NCI-H82 treated with DMSO at 0.1 percent for 48 hours (cell line): ENCODE measurements around the gene TGFBRAP1.
"Not testable (repeated sequence)": the region's sequence is repeated elsewhere in the genome, so short reads cannot be mapped to it uniquely, and the experiment has no call there.

Source experiments
- DNase-seq: peaks from one replicate; lab custom pipeline; 2025; ENCODE audit not compliant: unreplicated experiment; lab: John Stamatoyannopoulos, UW

The TGFBRAP1 gene

DNA sequence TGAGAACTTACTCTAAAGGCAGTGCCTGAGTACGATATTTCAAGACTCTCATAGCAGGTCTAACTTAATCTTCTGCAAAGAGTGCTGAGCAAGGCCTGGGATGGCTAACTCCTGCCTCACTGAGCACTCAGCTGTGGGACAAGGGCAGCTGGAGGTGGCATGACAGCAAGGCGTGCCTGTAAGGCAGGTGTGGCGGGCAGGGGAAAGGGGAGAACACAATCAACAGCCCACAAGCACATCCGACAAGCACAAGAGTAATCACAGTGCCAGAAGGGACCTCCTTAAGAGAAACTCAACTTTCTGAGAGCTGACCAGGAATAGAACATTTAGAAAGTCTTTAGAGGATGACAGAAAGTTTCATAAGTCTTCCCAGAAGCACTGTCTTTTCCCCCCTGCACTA, 46.0 kb downstream of the TGFBRAP1 start:
- DNase-seq = no peak

DNA sequence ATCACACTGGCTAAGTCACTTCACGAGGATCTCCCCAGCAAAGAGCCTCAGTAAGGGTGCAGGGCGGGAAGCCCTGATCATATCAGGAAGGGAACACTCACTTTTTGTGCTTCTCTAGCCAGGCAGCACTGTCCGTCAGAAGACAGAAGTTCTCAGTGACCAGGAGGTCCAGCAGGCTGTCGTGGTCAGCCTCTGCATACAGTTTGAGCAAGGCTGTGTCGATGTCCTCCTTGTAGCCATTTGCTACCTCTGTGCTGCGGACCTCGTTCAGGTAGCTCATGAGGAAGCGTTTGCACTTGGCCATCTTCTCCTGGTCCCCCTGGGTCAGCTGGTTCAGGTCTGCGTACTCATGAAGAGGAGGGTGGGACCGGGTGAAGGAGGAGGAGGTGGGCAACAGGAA, 49.3 kb downstream of the TGFBRAP1 start:
- DNase-seq = no peak

DNA sequence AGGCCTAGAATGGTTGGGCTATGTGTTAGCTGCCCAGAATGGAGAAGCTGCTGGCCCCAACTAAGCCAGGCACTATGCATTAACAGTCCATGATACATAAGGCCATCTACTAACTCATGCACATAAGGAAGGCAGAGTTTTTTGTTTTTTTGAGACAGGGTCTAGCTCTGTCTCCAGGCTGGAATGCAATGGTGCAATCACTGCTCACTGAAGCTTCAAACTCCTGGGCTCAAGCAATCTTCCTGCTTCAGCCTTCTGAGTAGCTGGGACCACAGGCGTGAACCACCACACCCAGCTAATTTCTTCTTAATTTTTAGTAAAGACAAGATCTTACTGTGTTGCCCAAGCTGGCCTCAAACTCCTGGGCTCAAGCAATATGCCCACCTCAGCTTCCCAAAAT, 50.4 kb downstream of the TGFBRAP1 start:
- DNase-seq = no peak

DNA sequence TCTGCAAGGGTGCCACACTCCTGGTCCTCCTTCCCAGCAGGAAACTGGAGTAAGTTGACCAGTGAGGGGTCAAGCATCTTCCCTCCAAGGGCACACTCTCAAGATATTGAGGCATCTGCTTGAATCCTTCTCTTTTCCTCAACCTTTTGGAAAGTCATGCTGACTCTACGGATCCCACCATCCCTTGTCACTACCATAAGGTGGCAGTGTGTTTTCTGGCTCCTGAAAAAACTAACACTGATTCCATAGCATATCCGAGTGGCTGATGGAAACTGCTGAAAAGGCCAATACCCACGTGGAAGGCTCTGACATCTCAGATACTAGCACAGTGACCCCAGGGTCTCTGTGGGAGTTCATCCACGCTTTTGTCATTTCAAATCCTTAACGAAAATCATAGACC, 50.9 kb downstream of the TGFBRAP1 start:
- no peak for DNase-seq

DNA sequence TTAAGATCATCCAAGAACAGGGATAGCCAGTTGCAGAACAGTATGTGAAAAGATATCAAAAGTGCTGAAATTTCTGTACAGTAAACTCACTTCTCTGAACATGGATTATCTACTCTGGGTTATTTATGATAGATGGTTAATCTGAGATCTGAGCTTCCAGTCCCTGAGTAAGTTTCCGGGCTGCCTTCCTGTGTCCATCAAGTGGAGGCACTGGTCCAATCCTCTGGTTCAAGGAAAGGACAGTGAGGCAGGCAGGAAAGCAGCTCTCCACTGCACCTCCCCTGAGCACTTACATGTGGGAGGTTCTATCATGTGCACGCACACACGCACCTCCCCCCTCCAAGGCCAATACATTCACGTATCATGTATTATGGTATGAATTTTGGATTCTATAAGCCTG, 55.5 kb downstream of the TGFBRAP1 start:
- DNase-seq = no peak

DNA sequence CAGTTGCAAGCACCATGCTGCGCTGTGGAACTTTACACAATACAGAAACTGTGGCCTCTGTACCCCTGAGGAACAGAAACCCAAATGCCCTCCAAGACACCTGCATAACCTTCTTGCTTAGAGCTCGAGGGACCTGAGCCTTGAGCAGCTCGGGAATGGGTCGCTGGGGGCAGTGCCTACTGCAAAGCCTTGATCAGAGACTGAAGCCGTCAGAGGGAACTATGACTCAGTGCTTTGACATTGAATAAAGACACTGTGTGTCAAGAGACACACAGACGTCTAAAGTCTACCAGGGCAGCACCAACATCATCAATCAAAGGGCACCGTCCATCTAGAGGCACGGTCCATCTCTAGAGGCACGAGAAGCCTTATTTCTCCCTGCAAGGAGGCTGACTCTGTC, 57.4 kb downstream of the TGFBRAP1 start:
- no peak for DNase-seq

DNA sequence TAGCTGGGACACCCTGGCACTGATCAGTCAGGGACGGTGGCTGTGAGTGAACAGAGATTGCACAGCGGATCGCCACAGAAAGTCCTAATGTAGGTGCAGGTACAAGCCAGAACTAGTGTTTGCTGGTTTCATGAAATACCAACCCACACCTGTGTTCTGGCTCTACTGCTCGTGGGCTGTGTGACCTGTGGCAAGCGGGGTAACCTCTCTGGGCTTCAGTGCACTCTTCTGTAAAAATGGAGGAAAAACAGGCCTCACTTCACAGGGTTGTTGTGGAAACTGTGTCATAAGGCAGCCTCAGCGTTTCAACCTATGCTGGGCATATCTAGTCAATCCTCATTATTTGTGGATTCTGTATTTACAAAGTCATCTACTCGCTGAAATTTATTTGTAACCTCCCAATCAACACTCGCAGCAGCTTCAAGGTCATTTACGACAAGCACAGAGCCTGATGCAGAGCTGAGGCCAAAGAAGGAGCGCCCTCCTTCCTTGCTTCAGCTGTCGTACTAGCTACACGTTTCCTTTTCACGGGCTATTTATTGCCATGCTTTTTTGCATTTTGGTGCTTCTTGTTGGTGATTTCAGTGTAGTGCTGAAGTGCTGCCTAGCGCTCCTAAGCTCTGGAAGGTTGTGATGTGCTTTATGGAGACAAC, 58.0 kb downstream of the TGFBRAP1 start:
- no peak for DNase-seq

DNA sequence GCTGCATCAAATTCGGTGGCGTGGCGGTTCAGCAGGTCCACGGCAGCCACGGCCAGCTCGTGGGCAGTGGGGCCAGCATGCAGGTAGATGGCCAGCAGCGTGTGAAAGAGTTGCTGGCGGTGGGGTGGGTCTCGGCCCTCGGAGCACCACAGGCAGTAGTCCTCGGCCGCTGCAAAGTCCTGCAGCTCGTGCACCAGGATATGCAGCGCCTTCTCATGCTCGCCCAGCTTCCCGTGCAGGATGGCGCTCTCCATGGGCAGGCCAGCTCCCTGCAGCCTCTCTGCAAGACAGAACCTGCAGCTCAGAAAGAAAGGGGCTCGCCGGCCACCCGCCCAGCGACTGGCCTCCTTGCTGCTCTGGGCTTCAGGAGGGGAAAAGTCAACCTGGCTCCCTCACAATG, 60.1 kb downstream of the TGFBRAP1 start:
- DNase-seq = no peak

DNA sequence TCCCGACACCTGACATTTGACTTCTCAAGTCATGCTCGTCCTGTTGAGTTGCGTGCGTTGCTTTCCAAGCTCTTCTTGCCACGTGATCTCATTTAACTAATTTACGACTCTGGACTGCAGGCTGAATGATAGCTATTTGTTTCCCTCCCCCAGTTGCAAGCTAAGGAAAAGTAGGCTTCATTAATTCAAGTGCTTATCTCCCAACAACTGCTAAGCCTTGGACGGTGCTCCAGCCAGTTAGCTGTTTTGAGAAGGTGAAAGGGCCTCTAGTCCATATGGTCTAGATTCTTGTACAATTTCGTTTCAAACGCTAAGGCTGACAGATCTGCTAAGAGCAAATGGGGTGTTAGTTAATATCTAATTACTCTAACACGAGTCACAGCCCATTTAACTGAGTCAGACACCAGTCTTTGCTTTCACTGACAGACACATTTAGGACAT, 66.9 kb downstream of the TGFBRAP1 start:
- DNase-seq = peak; percentile 84

DNA sequence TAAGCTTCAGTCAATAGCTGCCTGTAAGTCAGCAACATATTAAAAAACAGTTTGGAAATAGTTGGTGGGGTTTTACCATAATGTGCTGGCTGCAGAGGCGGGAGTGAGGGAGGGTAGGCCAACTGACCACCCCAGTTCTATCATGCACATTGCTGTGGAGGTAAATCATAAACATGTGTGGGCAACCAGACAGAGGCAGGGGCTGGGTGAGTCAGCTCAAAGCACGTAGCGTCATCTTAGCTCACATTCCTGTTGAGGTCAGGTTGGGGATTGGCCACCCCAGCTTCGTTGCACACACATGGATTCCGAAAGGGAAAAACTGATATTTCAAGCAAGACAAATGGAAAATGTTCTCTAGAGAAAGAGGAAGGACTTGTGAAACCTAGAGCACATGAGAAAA, 68.5 kb downstream of the TGFBRAP1 start:
- DNase-seq = no peak

DNA sequence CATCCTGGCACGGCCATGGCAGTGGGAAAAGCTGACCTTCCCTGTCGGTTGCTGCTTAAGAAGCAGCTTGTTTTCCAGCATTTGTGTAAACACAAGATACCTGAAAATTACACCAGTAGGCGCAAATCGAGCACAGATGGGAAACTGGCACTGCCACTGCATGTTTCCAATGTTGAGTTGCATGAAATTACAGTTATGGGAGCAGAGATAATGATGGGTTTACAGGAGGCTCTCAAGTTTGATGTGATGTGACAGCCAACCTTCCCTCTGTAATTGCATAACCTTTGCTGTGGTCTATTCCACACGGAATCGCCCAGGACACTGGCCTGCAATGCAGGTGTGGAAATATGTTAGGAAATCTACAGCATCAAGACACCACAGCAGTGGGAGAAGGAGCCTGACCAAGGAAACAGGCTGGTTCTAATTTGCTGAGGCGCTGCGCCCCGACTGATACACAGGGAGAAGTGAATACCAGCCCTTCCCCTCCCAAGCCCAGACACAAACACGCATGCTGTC, 70.6 kb downstream of the TGFBRAP1 start:
- DNase-seq = no peak

DNA sequence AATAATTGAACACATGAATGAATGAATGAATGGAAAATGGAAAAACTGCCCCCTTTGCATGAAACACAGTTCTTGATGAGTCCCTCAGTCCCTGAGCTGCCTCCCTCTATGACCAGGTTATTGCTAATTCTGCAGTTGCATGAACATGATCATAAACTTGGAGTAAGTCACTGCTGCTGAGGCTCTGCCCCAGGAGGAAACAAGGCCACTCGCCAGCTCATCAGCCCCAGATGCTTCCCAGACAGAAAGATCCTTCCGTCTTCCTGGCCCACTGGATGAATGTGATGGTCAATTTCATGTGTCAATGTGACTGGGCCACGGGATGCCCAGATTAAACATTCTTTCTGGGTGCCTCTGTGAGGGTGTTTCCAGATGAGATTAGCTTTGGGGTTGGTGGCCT, 71.6 kb downstream of the TGFBRAP1 start:
- no peak for DNase-seq

DNA sequence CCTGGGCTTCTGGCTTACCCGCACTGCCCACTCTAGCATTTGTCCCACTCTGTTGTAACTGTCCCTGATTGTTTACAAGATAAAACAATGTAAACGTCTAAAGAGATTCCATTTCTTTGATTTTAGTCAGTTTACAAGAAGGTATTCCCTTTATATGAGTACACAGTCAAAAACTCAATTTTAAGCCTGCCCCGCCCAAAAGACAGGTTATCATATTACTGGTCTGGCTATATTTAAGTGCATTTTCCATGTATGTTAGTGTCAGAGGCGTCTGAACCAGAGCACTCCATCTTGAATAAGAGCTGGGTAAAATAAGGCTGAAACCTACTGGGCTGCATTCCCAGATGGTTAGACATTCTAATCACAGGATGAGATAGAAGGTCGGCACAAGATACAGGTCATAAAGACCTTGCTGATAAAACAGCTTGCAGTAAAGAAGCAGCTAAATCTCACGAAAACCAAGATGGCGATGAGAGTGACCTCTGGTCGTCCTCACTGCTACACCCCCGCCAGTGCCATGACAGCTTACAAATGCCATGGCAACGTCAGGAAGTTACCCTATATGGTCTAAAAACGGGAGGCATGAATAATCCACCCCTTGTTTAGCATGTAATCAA, 73.0 kb downstream of the TGFBRAP1 start:
- no peak for DNase-seq

DNA sequence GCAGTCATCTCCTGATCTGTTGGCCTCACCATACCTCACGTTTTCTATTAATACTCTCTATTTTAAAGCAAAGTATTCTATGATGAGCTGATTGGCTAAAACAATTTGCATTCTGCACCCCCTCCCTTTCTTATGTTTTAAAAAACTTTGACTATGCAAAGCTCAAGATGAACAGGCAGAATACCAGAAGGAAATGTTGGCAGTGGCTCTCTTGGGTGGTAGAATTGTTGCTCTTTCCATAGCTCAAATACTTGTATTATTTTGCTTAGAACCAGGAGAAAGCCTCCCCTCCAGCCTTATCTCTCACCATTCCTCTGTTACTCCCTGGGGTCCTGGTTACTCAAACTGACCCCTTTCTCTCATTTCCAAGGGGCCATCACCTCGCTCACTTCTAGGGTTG, 73.6 kb downstream of the TGFBRAP1 start:
- DNase-seq = no peak

DNA sequence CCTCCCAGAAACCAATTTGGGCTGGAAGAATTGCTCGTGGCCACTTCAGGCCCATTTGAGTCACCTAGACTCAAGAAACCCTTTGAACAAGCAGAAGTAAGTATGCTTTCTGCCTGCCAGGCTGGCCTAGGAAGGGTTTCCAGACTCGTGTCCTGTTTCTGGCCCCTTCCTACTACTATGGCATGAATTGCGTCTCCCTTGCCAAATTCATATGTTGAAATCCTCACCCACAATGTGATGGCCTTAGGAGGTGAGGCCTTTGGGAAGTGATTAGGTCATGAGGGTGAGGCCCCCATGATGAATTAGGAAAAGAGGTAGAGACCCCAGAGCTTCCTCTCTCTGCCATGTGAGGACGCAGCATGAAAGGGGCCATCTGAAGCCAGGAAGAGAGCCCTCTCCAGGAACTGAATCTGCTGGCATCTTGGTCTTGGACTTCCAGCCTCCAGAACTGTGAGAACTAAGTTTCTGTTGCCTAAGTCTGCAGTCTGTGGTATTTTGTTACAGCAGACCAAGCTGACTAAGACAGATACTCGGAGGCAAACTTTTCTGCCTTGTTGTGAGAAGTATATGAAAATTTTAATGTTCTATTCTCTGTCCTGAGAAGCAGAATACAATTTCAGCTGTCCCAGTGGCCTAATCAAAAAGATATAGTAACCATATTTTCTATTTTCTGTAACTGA, 74.9 kb downstream of the TGFBRAP1 start:
- DNase-seq = no peak

DNA sequence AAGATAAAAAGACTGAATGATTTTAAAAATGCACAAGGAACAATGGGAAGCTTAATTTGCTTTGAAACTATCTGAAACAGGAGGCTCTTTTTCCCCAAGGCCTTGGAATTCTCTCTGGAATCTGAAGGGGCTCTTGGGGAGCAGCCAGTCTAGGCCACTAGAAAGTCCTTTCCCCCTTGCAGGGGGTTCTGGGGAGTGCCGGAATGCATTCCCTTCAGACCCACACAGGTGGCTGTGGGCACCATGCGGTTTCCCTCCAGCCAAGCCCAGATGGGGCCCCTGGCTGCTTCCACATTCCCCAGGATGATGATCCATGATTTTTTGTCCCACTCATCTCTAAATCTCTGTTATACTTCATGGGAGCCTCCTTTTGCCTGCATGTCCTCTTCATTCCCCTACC, 77.3 kb downstream of the TGFBRAP1 start:
- no peak for DNase-seq

DNA sequence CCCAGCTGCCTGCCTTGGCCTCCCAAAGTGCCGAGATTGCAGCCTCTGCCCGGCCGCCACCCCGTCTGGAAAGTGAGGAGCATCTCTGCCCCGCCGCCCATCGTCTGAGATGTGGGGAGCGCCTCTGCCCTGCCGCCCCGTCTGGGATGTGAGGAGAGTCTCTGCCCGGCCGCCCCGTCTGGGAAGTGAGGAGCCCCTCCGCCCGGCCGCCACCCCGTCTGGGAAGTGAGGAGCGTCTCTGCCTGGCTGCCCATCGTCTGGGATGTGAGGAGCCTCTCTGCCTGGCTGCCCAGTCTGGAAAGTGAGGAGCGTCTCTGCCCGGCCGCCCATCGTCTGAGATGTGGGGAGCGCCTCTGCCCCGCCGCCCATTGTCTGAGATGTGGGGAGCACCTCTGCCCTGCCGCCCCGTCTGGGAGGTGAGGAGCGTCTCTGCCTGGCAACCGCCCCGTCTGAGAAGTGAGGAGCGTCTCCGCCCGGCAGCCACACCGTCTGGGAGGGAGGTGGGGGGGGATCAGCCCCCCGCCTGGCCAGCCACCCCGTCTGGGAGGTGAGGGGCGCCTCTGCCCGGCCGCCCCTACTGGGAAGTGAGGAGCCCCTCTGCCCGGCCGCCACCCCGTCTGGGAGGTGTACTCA, 78.4 kb downstream of the TGFBRAP1 start:
- DNase-seq = not testable (repeated sequence)

DNA sequence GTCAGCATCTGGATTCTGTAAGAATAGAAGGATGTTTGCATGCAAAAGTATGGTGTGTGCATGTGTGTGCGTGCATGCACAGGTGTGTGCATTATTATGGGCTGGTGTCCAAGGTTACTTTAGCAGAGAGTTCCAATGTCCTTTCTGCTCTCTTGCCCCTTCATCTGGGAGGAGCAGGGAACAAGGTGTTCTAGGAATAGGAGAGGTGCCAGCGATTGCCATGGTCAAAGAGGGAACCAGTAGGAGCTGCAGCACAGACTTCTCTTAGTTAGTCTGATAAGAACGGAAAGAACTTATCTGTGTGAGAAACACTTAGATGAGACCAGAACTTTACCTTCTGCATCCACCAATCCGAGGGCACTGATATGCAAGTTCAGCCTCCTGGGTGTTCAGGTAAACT, 79.6 kb downstream of the TGFBRAP1 start:
- no peak for DNase-seq

DNA sequence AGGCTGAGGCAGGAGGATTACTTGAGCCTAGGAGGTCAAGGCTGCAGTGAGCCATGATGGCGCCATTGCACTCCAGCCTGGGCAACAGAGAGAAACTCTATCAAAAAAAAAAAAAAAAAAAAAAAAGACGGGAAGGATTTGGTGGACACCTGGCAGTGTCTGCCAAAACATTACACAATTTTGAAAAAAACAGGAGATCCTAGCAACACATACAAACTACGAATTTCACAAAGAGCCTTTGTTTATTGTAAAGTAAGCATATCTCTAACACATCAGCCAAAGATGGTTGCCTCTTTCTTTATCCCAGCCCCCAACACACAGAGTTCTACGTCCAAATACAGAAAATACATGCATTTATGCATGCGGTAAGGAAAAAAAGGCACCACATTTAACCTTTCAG, 80.4 kb downstream of the TGFBRAP1 start:
- DNase-seq = no peak

DNA sequence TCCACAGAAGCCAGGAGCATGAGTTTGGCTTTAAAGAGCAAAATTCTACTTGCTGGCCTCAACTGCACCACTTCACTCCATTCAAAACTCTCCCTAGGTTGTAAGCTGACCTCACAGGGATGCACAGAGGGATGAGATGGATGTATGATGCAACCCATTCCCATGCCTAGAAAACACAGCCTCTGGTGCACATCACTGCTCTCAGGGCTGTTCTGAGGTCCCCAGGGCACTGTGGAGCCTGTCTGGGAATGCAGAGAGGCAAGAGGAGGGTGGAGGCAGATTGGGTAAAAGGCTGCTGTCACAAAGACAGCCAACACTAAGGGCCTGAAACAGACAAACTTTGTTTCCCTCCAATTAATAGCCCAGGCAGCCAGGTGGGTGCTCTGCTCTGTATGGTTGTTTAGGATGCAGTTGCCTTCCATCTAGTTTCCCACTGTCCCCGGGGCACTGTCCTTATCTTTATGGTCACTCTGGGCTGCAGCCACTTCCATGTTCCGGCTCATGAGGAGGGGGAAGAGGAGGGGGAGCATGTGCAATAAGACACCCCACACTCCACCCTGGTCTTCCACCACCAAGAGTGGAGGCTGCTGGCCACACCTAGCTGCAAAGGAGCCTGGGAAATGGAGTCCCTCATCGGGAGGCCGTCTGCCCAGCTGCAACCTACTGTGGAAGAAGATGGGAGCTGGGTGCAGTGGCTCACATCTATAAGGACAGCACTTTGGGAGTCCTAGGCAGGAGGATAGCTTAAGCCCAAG, 81.0 kb downstream of the TGFBRAP1 start:
- DNase-seq = no peak

DNA sequence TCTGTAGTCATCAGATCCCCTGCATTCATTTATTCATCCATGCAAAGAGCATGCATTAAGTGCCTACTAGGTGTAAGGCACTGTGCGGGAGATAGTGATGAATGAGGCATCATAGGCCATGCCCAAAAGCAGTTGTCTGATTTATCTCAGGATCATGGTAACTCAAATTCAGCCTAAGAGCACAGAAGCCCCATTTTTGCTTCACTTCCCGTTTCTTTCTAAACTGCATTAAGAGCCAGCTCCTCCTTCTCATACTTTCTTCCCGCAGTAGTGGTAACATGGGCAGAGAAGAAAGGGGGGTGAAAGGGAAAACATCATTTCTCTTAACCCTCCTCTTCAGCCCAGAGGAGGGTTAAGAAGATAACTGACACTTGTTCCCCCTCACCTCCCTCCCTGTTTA, 85.1 kb downstream of the TGFBRAP1 start:
- DNase-seq = no peak
